Hematopoietic multipotent progenitor cell treated with erythropoietin and hydrocortisone succinate and interleukin-3 and kit ligand, for 8 days (in vitro differentiated cells): ENCODE results near the gene HEXIM2.
"Not testable (repeated sequence)": the region's sequence is repeated elsewhere in the genome, so short reads cannot be mapped to it uniquely, and the experiment has no call there.

Experiments
- DNase-seq: peaks from one replicate; pipeline ENCODE4 v3.0.0-alpha.2; 2015

HEXIM2 gene, protein sequence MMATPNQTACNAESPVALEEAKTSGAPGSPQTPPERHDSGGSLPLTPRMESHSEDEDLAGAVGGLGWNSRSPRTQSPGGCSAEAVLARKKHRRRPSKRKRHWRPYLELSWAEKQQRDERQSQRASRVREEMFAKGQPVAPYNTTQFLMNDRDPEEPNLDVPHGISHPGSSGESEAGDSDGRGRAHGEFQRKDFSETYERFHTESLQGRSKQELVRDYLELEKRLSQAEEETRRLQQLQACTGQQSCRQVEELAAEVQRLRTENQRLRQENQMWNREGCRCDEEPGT

DNA sequence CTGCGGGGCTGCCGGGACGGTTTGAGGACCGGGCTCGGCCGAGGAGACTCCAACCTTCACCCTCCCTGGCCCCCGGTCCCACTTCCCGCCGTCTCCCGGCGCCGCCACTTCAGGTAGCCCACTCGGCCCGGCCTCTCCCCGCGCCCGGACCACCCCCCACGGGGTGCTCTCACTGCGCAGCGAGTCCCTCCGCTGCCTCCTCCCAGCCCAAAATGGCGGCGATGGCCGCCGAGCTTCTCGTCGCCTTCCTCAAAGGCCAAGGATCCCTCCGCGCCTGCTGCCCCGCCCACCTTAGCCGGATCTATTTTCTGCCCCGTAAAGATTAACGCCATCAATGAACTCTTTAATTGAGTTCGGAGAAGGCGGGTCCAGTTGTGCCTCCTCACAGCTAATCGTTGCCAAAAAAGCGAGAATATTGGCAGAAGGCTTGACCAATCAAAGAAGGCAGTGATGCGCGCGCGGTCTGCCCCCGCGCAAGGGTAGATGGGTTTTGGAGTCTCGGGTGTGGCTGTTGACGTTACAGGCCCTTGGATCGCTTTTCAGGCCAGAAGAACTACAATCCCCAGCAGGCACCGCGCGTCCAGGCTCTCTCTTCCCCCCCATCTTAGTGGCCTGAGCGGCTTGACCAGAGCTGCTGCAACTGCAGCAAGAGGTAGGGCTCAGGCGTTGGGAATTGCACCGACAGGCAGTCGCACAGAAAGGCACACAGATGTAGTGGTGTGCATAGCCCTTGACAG is at the start of gene HEXIM2:
HEXIM2 (plus strand) TSS at position 588 of the 737 bp plus-strand sequence. CDS start 919 bp downstream, outside the sequence.
- DNase-seq = peak; percentile 100

DNA sequence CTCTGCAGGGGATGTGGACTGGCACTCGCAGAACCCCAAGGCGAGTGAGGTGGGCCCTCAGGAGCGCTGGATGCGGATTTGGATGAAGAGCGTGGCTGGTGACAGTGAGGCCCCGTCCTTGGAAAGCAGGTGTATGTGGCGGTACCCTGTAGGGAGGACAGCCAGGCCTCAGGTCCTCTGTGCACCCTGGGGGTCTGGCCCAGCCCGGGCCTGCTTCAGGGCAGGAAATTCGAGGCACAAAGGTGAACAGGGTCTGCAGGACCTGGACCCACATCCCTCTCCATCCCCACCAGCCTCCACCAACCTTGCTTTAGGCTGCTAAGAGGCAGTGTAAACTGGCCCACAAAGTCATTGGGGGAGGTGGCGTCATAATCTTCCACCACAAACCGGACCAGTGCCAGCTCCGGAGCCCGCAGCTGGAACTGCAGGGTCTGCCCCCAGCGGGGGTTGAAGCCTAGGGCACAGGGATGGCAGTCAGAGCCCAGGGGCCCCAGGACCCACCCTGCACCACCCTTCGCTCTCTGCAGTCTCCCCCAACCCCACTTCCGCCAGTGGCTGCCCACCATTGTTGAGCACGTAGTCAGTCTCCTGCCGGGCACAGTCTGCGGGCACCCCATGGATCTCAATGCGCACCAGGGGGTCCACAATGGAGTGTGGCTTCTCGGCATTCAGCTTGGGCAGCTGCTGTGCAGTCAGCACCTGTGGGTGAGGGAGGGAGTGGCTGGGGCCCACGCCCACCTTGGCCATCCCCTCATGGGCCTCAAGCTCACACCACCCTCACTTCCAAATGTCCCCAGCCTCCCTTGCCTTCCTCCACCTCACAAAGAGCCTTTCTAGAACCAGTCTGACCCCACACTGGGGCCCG is 48.9 kb upstream of the HEXIM2 start:
- no peak for DNase-seq

DNA sequence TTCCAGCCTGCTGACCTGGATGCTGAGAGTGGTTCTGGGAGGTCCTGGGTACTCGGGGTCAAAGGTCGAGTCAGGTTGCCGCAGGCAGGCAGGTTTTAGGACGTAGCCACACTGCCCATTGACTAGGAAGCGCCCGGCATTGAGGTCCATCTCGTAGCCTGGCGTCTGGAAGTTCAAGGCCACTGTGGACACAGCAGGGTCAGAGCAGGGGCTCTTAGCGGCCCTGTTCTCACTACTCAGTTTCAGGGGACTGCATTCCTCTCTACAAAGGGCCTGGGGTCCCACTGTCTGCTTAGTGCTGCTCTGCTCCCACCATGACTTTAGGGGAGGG is 48.3 kb upstream of the HEXIM2 start:
- DNase-seq = no peak

DNA sequence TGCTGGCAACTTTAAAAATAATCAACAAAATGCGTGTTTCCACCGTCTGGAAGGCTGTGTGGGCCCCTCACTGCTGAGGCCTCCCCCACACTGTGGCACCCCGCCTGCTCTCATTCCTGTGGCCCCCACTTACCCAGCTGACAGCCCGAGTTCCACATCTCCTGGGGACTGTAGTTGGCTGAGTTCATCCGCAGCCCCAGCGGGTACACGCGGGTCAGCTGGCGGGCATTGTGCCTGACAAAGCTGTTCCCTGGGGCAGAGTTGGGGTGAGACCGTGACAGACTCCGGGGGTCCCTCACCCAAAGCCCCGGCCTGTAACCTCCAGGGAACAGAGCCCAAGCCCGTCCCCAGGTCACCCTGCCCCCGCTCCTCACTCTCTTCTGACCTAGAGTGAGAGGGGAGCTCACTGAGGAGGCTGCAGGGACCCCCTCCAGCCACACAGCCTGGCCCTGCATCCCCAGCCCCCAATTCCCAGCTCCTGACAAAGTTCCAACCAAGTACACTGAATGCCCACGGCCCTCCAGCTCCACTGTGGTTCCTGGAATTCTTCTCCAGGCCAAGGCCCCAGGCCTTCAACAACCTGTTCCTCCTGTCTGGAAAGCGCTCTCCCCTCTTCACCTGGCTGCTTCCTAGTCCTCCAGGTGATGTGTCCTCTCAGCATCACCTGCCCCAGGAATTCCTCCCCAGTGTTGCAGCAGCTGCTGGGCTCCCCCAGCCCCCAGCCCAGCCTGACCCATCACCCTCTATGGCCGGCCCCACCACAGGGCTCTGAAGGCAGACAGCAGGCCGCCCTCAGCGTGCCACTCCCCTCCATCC is 47.4 kb upstream of the HEXIM2 start:
- DNase-seq = no peak

DNA sequence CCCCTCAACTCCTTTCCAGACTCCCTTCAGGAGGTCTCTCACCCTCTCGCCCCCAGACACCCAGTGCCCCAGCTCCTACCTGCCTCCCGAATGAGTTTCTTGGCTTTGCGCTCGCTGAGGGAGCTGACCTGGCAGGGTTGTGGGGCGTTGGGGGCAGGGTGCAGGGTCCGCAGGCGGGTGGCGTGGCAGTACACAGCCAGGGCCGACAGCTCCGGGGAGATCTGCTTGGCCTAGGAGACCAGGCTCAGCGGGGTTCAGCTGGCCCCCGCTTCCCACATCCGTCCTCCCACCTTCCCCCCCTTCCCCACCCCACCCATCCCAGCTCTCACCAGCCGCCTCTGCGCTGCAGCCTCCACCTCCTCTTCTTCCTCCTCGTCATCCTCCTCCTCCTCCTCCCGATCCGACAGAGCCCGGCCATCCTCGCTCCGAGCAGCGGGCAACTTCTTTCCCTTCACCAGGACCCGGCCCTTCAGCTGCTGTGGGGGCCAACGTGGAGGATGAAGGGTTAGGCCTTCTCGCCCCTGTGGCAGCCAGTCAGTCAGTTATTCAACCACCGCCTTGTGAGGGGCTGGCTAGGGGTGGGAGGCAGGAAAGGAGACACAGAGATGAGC is 46.6 kb upstream of the HEXIM2 start:
- DNase-seq = no peak

DNA sequence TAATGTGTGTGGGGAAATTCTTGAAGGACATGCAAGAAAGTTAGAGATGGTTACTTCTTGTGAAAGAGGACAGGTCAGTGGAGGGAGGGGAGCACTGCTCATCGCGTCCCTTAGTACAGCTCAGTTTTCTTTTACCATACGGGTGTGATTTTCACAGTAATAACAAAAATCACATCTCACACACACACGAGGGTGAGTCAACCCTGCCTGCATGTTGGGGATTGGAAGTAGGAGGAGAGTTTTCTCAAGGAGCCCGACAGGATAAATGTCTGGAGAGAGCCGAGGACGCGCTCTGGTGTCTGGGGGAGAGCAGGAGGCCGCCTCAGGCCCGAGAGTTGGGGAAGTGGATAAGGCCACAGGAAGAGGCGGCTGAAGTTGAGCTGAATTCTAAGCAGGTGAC is 45.8 kb upstream of the HEXIM2 start:
- DNase-seq = no peak

DNA sequence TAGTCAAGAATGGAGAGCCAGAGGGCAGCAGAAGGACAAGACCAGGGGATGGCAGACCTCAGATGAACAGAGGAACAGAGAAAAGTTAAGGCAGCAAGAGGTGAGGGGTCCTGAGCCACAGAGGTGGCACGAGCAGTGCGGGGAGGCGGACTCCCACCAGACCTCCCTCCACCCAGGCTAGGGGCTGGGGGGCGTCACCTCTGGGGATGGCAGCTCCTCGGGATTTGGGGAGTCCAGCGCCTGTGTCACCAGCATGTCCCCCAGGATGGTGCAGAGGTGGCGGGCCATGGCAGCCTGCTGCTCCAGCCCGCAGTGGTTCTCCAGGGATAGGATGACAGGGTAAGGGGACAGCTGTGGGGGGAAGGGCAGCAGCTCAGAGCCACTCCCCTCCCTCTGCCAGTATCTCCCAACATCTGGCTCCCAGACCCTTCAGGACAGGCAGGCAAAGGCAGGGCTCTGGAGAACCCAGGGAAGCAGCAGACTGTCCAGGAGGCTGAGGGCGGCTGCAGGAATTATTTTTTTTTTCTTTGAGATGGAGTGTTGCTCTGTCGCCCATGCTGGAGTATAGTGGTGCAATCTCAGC is 45.1 kb upstream of the HEXIM2 start:
- DNase-seq = no peak

DNA sequence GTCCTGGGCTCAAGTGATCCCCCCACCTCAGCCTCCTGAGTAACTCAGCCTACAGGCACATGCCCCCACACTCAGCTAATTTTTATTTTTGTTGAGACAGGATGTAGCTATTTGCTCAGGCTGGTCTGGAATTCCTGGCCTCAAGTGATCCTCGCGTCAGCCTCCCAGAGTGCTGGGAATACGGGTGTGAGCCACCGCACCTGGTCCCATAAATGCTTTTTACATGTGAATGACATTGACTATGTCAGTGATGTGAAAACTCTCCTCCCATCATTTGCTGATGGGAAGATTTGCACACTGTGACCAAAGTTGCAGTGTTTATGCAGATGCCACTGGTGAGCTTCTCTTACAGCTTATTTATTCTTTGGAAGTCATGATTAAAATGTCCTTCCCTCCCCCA is 44.3 kb upstream of the HEXIM2 start:
- DNase-seq = no peak

DNA sequence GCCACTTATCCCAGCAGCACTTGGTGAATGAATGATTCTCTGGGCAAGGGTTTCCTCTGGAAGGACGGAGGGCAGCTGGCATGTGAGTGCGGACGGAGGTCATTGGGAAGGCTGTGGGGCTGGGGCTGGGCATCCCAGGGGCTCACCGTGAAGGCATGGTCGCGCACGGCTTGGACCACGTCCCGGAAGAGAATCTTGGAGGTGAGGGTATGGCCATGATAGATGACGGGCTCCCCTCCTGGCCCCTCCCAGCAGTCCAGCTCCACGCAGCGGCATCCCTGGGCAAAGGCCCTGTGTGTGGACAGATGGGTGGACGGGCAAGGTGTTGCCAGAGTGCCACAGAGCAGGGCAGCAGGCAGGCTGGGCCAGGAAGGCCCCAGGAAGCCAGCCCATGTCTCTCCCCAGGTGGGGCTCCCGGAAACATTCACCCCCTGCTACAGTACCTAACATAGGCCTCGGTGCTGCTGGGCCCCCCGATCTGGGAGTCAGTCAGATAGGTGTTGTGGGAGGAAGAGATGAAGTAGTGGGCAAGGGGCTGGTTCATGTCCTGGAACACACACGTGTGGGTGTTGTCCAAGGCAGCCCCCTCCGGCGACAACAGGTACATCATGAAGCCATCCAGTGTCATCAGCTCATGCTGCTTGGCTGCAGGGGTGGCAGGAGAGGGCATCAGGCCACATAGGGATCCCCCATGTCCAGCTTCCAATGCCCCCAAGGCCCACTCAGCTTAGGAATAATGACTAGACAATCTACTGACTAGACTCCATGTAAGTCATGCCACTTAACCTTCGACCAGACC is 43.6 kb upstream of the HEXIM2 start:
- DNase-seq = no peak

DNA sequence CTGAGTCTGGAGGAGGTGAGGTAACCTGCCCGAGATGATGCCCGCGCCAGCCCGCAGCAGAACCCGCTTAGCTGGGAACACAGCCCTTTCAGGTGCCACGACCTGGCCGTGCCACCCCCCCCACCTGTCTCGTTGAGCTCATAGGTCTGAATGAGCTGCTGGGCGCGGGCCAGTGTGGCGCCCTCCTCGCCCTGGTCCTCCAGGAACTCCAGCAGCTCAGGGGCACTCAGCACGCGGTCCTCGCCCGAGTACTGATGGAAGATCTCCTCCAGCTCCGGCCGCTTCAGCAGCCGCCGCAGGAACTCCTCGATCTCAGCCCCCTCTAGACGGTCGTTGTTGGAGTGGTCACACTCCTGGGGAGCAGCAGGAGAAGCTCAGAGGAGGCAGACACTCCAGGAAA is 43.0 kb upstream of the HEXIM2 start:
- no peak for DNase-seq

DNA sequence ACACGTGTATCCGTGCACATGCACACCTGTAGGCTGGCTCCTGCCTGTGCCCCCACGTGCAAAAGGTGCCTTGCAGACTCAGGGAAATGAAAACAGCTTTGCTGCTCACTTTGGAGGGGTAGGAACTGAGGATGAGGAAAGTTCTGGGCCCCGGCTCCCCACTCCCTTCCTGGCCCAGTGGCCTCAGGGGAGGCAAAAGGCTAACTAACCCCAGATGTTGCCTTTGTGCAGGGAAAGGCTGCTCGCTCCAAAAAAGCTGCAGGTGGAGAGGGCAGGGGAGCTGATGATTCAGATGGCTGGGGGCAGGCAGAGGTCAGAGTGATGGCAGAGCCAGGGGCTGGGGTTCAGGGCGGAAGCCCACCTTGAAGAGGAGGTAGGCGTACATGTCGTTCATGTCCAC is 41.7 kb upstream of the HEXIM2 start:
- no peak for DNase-seq

DNA sequence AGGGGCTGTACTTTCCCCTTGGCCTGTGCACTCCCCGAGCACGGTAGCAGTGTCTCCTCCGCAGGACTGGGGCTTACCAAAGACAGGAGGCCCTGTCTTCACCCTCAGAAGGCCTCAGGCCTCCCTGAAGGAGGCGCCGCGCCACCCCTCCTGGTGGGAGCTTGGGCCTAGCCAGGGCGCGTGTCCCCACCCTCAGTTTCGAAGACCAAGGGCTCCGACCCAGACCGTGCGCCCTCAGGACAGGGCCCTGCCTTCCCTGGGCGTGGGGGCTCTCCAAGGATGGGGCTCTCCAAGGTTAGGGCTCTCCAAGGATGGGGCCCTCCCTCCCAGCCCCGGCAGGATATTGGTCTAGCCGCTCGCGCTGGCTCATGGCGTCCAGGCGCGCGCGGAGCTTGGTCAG is 41.1 kb upstream of the HEXIM2 start:
- no peak for DNase-seq

DNA sequence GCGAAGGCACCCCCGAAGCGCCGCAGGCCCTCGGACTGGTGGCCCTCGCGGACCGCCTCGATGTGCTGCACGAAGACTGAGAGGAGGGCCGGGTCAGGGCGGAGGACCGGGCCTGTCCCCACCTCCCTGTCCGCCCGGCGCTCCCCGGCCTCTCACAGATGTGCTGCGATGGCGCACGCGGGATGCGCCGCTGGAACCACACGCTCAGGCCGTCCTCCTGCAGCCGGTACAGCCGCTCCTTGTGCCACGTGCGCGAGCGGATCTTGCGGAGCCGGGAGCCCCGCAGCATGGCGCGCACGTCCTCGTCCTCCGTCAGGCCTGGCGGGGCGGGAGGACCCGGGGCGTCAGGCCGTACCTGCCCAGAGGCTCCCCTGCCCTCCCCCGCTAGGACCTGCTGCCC is 40.6 kb upstream of the HEXIM2 start:
- no peak for DNase-seq

DNA sequence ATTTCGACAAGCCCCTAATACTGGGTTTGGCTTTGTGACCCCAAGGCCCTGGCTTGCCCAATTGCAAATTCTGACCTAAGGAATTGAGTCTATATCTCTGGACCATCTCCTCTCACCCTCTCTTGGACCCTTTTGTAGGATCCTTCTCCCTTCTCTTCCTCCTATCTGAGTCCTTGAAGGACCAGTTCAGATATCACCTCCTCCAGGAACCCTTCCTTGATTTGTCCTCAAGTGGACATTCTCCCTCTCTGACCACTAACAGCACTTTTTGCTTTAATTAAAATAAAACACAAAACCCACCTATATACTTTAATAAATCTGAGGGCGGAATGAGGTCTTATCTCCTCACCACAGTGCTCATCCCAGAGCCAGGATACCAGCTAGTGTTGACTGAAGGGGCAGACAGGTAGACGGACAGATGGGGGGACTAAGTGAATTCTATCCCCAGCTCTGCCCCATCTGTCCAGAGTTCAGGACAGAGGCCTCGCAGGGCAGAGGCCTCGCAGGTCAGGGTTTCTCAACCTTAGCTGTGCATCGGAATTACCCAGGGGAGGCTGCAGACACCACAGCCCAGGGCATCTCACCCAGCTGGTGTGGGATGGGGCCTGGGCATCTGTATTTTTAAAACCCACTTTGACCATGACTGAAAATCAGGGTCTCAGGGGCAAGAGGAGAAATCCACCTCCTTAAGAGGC is 38.5 kb upstream of the HEXIM2 start:
- DNase-seq = no peak

DNA sequence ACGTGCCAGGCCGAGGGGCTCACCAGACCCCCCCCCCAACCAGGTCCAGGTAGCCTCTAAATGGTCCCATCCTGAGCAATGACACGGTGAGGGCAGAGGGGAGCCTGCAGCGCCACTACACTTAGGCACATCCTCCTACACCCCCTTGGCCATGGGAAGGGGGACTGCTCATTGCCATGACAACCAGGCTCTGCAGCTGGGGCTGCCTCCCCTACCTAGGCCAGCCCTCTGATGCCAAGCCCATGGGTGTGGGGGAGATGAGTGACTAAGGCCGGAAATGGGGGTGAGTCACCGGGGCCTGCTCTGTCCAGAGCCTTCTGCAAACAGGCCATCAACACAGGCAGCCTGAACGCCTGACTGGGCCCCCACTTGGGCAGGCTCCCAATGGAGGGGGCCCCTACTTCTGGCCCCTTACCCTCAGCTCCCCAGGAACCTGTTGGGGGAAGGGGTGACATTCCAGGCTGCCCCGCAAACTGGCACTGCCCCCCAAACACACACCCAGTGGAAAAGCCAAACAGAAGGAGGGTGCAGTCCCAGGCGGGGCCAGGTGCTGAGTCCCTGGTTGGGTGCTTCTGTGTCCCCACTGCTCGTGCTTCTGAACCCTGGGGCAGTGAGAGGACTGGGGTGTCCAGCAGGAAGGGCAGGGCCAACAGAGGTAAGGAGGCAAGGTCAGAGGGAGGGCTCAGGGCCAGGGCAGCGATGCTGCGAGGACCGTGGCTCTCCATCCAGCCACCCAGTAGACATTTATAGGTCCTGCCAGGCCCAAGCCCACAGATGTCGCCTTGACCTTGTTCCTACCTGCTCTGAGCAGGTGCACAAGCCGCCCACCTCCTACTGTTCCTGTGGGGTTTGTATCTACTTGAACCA is 37.5 kb upstream of the HEXIM2 start:
- peak; percentile 78 for DNase-seq

DNA sequence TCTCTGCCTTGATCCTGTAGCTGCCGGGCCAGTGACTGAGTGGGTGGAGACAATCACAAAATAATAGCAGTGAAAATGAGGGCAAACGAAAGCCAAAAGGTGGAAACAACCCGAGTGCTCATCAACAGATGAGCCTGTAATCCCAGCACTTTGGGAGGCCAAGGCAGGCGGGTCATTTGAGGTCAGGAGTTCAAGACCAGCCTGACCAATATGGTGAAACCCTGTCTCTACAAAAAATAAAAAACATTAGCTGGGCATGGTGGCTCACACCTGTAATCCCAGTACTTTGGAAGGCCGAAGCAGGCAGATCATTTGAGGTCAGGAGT is 36.9 kb upstream of the HEXIM2 start:
- DNase-seq = not testable (repeated sequence)

DNA sequence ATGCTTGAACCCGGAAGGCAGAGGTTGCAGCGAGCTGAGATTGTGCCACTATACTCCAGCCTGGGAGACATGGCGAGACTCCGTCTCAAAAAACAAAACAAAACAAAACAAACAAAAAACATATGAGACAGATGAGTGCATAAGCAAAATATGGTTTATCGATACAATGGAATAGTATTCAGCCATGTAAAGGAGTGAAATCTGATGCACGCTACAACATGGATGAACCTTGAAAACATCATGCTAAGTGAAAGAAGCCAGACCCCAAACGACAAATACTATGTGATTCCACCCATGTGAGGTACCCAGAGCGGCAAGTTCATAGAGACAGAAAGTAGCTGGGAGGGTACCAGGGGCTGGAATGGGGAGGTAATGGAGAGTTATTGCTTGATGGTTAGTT is 36.2 kb upstream of the HEXIM2 start:
- DNase-seq = no peak

DNA sequence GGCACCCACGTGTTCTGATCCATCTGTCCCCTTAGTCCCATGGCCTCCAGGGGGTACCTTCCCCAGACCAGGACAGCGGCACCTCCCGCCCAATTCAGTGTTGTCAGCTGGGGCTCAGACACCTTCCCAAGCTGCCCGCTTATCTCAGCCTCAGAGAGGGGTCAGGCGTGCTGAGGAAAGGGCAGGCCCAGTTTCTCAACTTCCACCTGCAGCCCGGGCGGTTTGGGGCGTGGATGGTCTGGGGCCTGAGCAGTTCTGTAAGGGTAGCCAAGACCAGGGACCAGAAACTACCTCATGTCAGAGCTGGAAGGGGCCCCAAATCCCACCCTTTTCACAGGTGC is 34.5 kb upstream of the HEXIM2 start:
- no peak for DNase-seq

DNA sequence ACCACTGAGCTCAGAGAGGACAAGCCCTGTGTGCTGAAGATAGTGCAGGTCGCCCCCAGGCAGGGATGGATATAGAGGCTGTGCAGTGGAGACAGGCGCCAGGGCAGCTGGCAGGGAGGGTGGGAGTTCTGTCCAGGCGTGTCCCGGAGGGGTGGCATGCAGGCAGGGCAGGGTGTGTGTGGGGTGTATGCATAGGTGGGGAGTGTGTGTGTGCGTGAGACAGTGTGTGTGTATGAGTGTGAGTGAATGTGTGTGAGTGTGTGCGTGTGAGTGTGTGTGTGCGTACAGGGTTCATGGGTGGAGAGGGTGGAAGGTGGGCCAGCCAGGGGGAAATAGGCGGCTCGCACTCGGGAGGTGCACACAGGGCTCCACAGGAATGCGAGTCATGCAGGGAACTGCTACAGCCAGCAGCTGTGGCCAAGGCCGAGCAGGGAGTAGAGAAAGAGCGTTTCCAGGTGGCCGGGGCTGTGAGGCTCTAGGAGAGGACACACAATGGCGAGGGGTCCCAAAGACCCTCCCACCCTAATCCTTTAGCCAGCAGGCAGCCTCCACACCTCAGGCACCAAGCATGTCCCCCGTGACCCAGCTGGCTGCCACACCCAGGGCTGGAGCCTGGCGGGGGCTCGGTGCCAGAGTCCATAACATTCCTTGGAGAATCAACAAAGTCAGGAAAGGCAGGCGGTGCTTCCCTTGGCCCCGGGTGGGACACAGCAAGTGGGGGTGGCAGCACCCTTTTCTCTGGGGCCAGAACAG is 34.0 kb upstream of the HEXIM2 start:
- peak; percentile 22 for DNase-seq
